Psoas muscle (tissue), 8 donors: ENCODE data around the gene LRRC3C. TPM values are rescaled to one million over a fixed set of nuclear protein-coding genes. Genes with fewer than 3 reads are reported as not detected.
A peak's percentile ranks its signal among the peaks of the same experiment; 100 is the strongest.

Source experiments
- ATAC-seq, 4 donors: fragments of 200-7000 bp; cut with Tn5 transposase; one replicate each; pipeline ENCODE4 v1.9.1; 2020; ENCODE audit warnings: moderate library complexity in 3 of 4, mild to moderate bottlenecking in 2 of 4
- DNase-seq, 2 donors: peaks; one replicate each; pipeline ENCODE4 v3.0.0-alpha.2; 2020
- H3K27ac ChIP-seq: fragments of 200-600 bp; one replicate; pipeline ENCODE4 v1.8.0; 2022
- H3K27me3 ChIP-seq, 3 donors: fragments of 200-600 bp in 1 of 3; one replicate each; pipeline versions ENCODE4 v1.6.1 to v1.8.0; 2013 to 2022; ENCODE audit warnings: low read length in 2 of 3, mild to moderate bottlenecking in 2 of 3, moderate library complexity in 1 of 3; ENCODE audit not compliant: insufficient read depth in 3 of 3
- H3K36me3 ChIP-seq, 2 donors: fragments of 200-600 bp in 1 of 2; one replicate each; pipeline versions ENCODE4 v1.6.1 to v1.8.0; 2013 to 2022; ENCODE audit warnings: low read depth in 1 of 2, mild to moderate bottlenecking in 1 of 2, moderate library complexity in 1 of 2; ENCODE audit not compliant: insufficient read depth in 1 of 2
- H3K4me1 ChIP-seq: fragments of 200-600 bp; one replicate; pipeline ENCODE4 v1.8.0; 2022
- H3K4me3 ChIP-seq: fragments of 200-600 bp; one replicate; pipeline ENCODE4 v1.8.0; 2022; ENCODE audit warnings: mild to moderate bottlenecking
- H3K9me3 ChIP-seq: fragments of 200-600 bp; one replicate; pipeline ENCODE4 v1.8.0; 2022
- WGBS, 3 donors: extraction: QIAGEN DNeasy Blood & Tissue Kit; methylation state at CpG; one replicate each; pipeline versions ENCODE4 v1.1.6 to v1.1.7; 2013; 5-methylcytosine and 5-hydroxymethylcytosine counted together
- intact Hi-C, 2 donors: fragments of 100-400 bp; cut with DNase I; formaldehyde crosslinking; loops; one replicate each; pipeline versions ENCODE4 v1.11.0 to v1.14.2; 2022
- polyA plus RNA-seq, 3 donors: library from polyadenylated mRNA; stranded (reverse); fragments of 200-250 nt; gene quantifications; one replicate each; pipeline ENCODE4 v1.2.3, GENCODE V29; 2013
- total RNA-seq, 4 donors: library from RNA; stranded (reverse); fragmentation: NEBNext Ultra II Directional in 2 of 4; extraction: Animal tissue kit (Norgen Biotek cat#: 25700) in 2 of 4; gene quantifications; one replicate each; pipeline versions ENCODE4 v1.2.1 to v1.2.4, GENCODE V29; 2021 to 2023
- TF ChIP-seq, protein P1 (sequence below): fragments of 200-600 bp; IDR thresholded peaks from one replicate; pipeline ENCODE4 v1.8.0; 2022; ENCODE audit warnings: antibody characterized with exemption
- donor health status: healthy with polysubstance abuse.
- donor health status: DM: no; HTN: no; CAD: no; lungs with moderate emphysema.
- donor health status: Bipolar disorder and iron deficiency.
- donor health status: healthy.
- donor health status: DM: yes; HTN: yes; CAD: no.
- donor health status: DM: no; HTN: no; CAD: no.
- donor health status: DM: no; HTN: no; CAD: no.
- donor health status: DM: yes; HTN: yes; CAD: no.

LRRC3C gene
- total and polyA plus RNA-seq, 7 donors = 0.04 TPM; not detected in 6

DNA sequence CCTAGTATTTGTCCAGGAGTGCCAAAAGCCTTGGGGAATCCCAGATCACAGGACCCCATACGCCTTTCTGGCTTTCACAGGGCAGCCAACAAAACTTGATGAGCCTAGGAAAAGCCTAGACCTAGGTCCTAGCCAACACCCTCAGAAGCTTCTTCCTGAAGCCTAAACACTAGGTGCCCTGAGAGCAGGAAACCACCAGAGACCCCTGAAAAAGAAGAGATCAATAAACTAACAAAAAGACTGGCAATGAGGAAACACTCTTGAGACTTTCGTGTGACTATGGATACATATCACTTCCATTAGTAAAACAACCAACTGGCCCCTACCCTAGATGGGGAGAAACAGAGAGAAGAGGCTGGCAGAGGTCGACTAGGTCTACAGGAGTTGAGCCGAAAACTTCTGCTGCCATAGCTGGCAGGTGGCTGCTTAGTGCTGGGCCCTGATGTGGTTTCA lies 1.4 kb upstream of the LRRC3C start:
- 34 to 48% (median 40%) methylated on average over 4 of the region's 4 CpGs for WGBS, 3 donors
- H3K27ac ChIP-seq = no peak overlapping the region
- H3K9me3 ChIP-seq = no peaks in the 10 kb centered on the region
- no peak for ATAC-seq
- H3K27me3 ChIP-seq = no peaks in the 10 kb centered on the region
- peaks cover 42% of the 10 kb centered on the region for H3K4me1 ChIP-seq
- peak overlapping the region; percentile 84 for H3K4me3 ChIP-seq
- TF ChIP-seq, protein P1, sequence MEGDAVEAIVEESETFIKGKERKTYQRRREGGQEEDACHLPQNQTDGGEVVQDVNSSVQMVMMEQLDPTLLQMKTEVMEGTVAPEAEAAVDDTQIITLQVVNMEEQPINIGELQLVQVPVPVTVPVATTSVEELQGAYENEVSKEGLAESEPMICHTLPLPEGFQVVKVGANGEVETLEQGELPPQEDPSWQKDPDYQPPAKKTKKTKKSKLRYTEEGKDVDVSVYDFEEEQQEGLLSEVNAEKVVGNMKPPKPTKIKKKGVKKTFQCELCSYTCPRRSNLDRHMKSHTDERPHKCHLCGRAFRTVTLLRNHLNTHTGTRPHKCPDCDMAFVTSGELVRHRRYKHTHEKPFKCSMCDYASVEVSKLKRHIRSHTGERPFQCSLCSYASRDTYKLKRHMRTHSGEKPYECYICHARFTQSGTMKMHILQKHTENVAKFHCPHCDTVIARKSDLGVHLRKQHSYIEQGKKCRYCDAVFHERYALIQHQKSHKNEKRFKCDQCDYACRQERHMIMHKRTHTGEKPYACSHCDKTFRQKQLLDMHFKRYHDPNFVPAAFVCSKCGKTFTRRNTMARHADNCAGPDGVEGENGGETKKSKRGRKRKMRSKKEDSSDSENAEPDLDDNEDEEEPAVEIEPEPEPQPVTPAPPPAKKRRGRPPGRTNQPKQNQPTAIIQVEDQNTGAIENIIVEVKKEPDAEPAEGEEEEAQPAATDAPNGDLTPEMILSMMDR = no peak
- no peak for DNase-seq
- intact Hi-C loops = no loop called here
- peaks cover 0 to 30% of the 10 kb centered on the region in 2 donors for H3K36me3 ChIP-seq

DNA sequence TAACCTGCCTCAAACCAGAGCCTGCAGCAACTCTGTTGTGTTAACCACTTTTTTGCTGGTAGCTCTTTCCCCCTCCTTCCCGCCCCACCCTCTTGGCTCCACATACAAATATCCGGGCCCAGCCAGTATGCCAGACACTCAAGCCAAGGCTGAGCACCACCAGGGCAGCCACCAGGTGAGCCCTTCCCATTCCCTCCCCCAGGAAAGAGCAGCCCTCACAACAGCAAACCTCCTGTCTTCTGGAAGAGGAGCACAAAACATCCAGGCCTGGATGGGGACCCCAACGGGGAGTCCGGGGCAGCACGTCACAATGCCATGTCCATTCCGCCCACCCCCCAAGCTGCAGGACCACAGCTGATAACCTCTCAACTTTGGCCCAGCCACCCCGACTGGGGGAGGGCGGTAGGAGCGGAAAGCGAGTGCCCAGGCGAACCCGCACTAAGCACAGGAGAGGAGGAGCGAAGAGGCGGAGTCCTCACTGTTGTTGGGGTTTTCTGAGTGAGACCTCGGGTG lies 888 bp upstream of the LRRC3C start:
- TF ChIP-seq, protein P1 = no peak
- WGBS, 3 donors = 2 to 4% (median 3%) methylated on average over 13 to 15 of the region's 15 CpGs
- ATAC-seq = peak in 3 of 4 donors; percentile 0 to 3 (median 1)
- Histone ChIP-seq H3K4me3 (peak overlapping the region; percentile 84), H3K27me3 (no peaks in the 10 kb centered on the region), H3K36me3 (peaks cover 0 to 26% of the 10 kb centered on the region in 2 donors), H3K4me1 (peaks cover 42% of the 10 kb centered on the region), H3K9me3 (no peaks in the 10 kb centered on the region), H3K27ac (peak overlapping the region; percentile 90)
- intact Hi-C loops = no loop called here
- DNase-seq = no peak

- no peaks in the 10 kb centered on the region for H3K9me3 ChIP-seq
- H3K4me1 ChIP-seq = peaks cover 42% of the 10 kb centered on the region
- peak; percentile 59 to 74 for DNase-seq
- no peaks in the 10 kb centered on the region for H3K27me3 ChIP-seq
- peaks cover 0 to 10% of the 10 kb centered on the region in 2 donors for H3K36me3 ChIP-seq
- intact Hi-C loops = no loop called here
- 11 to 18% (median 14%) methylated on average over 17 of the region's 17 CpGs for WGBS, 3 donors
- H3K4me3 ChIP-seq = peak overlapping the region; percentile 84
- TF ChIP-seq, protein P1 = no peak
- ATAC-seq = peak; percentile 3 to 45 (median 38)
- H3K27ac ChIP-seq = peak overlapping the region; percentile 90
Measured at GRCh38 chr17:39927929-39928857, 661 bp downstream of the LRRC3C start.

- intact Hi-C loops = no loop called here
- H3K27me3 ChIP-seq = no peaks in the 10 kb centered on the region
- H3K27ac ChIP-seq = peak overlapping the region; percentile 90
- WGBS, 3 donors = 27 to 35% (median 31%) methylated on average over 8 of the region's 8 CpGs
- no peaks in the 10 kb centered on the region for H3K9me3 ChIP-seq
- H3K36me3 ChIP-seq = peaks cover 0 to 1% of the 10 kb centered on the region in 2 donors
- peak; percentile 77 to 82 (median 80) for ATAC-seq
- H3K4me3 ChIP-seq = peak overlapping the region; percentile 84
- no peak for DNase-seq
- TF ChIP-seq, protein P1 = no peak
- H3K4me1 ChIP-seq = peaks cover 46% of the 10 kb centered on the region
Measured at GRCh38 chr17:39928858-39929645, 1.5 kb downstream of the LRRC3C start.
